Activated CD4-positive, alpha-beta T cell treated with anti-CD3 and anti-CD28 coated beads, Interleukin-2, amount 10 ng/mL, durations not matched to agents 24 days and 14 days (primary cell): ENCODE results near the gene TMEM163. TPM values are rescaled to one million over a fixed set of nuclear protein-coding genes. Genes with fewer than 3 reads are reported as not detected.

Experiments used
- DNase-seq: peaks from one replicate; pipeline ENCODE4 v3.0.0; 2022
- H3K27ac Mint-ChIP-seq: one replicate; pipeline ENCODE4 v1.8.0; 2022; ENCODE audit warnings: mild to moderate bottlenecking, mixed read lengths
- H3K27me3 Mint-ChIP-seq: one replicate; pipeline ENCODE4 v1.8.0; 2022; ENCODE audit warnings: mixed read lengths
- H3K36me3 Mint-ChIP-seq: one replicate; pipeline ENCODE4 v1.8.0; 2022; ENCODE audit warnings: low read depth, mild to moderate bottlenecking, mixed read lengths
- H3K4me1 Mint-ChIP-seq: one replicate; pipeline ENCODE4 v1.8.0; 2021; ENCODE audit warnings: mixed read lengths
- H3K4me3 Mint-ChIP-seq: one replicate; pipeline ENCODE4 v1.8.0; 2022; ENCODE audit warnings: mild to moderate bottlenecking, moderate library complexity, mixed read lengths
- H3K9me3 Mint-ChIP-seq: one replicate; pipeline ENCODE4 v1.8.0; 2021; ENCODE audit warnings: mixed read lengths
- intact Hi-C: fragments of 100-400 bp; cut with micrococcal nuclease; formaldehyde crosslinking; loops from one replicate; pipeline ENCODE4 v1.15.1; 2023
- total RNA-seq: library from RNA; stranded (reverse); gene quantifications from 2 replicates; pipeline ENCODE4 v1.2.3, GENCODE V29; 2022

Gene TMEM163
- total RNA-seq, 1 donor from 2014 or later, result 0.23 TPM

DNA sequence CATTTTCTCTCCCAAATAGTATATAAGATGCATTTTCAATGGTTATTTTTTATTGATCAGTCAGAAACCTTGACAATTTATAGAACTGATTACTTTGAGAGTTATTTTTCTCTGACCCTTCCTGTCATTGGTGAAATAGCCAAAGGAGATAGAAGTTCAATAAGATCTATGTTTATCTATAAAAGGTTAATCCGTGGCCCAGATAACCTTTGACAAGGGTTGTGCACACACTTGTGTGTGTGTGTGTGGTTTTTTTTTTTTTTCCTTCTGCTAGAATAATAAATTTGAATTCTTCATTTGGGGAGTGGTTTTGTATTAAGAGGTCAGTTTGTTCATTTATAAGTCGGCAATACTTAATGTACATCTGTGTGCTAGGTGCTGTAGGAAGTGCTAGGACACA lies 304.9 kb downstream of the TMEM163 start:
- H3K27ac Mint-ChIP-seq, result no peak overlapping the region
- H3K4me3 Mint-ChIP-seq, result no peak overlapping the region
- intact Hi-C loops, result loop anchor here (2.0 to 5.0 kb wide), 4 partner anchors 169 to 527 kb away; no protein-coding TSS in a partner anchor
- no peaks in the 10 kb centered on the region for H3K27me3 Mint-ChIP-seq
- DNase-seq, result no peak
- H3K9me3 Mint-ChIP-seq, result no peaks in the 10 kb centered on the region
- peaks cover 6% of the 10 kb centered on the region for H3K36me3 Mint-ChIP-seq
- H3K4me1 Mint-ChIP-seq, result peaks cover 18% of the 10 kb centered on the region

DNA sequence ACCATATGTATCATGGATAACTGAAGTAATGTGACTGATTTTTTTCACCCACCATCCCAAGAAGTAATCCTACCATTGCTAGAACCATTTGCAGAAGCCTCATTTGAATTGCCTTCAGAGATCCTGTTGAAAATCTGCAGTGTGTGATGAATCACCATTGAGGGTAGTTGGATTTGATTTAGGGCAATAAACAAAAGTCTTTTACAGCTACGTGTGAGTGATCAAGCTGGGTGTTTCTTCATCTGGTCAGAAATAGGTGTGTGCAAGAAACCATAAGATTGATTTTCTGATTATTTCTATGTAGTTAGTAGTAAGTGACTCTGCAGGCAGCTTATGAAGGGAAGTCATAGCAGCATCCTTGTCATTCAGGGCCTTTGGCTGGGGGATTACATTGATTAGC lies 305.4 kb downstream of the TMEM163 start:
- intact Hi-C loops, result loop anchor here (2.0 to 5.0 kb wide), 4 partner anchors 169 to 526 kb away; no protein-coding TSS in a partner anchor
- Mint-ChIP-seq H3K4me3 (no peak overlapping the region), H3K4me1 (peaks cover 19% of the 10 kb centered on the region), H3K36me3 (peaks cover 5% of the 10 kb centered on the region), H3K9me3 (no peaks in the 10 kb centered on the region), H3K27ac (no peak overlapping the region), H3K27me3 (no peaks in the 10 kb centered on the region)
- no peak for DNase-seq

DNA sequence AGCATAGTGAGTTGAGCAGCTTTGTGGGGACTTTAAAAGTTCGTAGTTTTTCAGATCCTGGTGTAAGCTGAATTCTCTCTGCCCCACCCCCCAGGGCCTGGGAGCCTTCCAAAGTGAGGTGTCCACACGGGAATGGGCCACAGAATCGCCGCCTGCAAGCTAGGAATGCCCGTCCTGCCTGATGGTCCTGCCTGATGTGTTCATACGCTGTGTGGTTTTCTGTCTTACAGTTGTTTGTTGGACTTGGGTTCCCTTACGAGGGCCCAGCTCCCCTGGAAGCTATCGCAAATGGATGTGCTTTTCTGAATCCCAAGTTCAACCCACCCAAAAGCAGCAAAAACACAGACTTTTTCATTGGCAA lies 306.2 kb downstream of the TMEM163 start:
- Mint-ChIP-seq H3K4me1 (peaks cover 19% of the 10 kb centered on the region), H3K9me3 (no peaks in the 10 kb centered on the region), H3K36me3 (peaks cover 1% of the 10 kb centered on the region), H3K27ac (no peak overlapping the region), H3K27me3 (no peaks in the 10 kb centered on the region), H3K4me3 (no peak overlapping the region)
- DNase-seq, result no peak
- intact Hi-C loops, result loop anchor here (1.0 to 5.0 kb wide), 5 partner anchors 168 to 525 kb away; no protein-coding TSS in a partner anchor

DNA sequence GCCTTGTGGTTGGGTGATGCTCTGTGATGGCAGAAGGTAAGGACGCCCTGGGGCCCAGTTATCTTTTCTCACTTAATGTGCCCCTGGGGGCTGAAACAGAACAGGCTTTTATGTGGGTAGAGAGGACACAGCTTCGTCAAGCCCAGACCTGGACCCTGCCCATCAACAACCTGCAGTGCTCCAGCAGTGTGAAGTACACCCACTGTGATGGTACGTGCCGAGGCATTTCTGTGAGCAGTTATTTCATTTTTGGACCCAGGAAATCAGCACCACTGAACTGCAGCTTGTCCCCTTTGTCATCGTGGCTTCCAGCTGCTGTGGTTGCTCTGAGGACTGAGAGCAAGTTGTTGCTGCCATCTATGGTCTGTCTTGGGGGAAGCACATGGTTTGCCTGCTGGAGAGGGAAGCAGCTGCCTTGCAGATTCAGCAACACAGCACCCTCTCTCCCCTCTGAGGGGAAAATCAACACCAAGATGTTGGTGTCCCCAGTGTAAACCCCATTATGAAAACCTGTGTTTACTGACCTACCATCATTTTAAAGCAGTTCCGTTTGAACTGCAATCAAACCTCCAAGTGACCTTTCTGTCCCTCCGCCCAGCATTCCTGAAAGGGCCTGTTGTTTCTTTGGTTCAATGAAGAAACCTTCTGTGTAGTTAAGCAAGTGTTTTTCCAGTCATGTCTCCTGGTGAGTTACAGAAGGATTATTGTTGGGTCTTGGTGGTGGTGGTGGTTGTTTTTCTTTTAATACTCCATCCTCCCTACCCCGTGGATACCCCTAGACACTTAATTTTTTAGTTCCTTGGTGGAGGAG lies 306.8 kb downstream of the TMEM163 start:
- peaks cover 1% of the 10 kb centered on the region for H3K36me3 Mint-ChIP-seq

DNA sequence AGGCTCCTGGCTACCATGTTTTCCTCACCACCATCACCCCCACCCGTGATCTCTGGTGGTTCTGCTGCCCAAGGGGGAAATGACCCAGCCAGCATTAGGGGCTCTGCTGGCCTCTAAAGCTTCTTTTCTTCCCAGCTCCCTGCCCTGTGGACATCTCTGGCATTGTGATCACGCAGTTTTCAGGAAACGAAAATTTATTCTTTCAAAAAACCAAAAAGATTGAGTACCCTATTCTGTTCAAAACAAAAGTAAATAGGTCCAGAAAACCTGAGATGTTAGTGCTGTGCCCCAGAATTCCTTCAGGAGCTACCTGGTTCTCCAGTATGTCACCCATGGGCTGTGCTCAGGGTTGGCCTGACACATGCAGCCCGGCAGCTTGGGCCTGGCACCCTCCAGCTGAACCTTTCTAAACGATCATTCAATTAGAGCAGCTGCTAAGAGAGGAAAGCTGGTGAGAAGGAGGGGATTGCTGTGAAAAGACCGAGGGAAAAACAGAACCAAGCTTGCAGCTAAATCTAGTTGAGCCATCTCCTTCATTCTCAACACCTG lies 307.4 kb downstream of the TMEM163 start:
- Mint-ChIP-seq H3K4me1 (peaks cover 19% of the 10 kb centered on the region), H3K36me3 (peaks cover 1% of the 10 kb centered on the region), H3K27ac (no peak overlapping the region), H3K9me3 (no peaks in the 10 kb centered on the region), H3K27me3 (no peaks in the 10 kb centered on the region), H3K4me3 (no peak overlapping the region)
- no peak for DNase-seq
- intact Hi-C loops, result loop anchor here (5.0 kb wide), 3 partner anchors 179 to 524 kb away; no protein-coding TSS in a partner anchor

More for the DNA sequence above, 306.8 kb downstream of the TMEM163 start:
- DNase-seq, result peak; percentile 92
- Mint-ChIP-seq H3K4me1 (peaks cover 19% of the 10 kb centered on the region), H3K4me3 (no peak overlapping the region), H3K9me3 (no peaks in the 10 kb centered on the region), H3K27me3 (no peaks in the 10 kb centered on the region), H3K27ac (no peak overlapping the region)
- intact Hi-C loops, result loop anchor here (1.0 to 5.0 kb wide), 5 partner anchors 167 to 525 kb away; no protein-coding TSS in a partner anchor

DNA sequence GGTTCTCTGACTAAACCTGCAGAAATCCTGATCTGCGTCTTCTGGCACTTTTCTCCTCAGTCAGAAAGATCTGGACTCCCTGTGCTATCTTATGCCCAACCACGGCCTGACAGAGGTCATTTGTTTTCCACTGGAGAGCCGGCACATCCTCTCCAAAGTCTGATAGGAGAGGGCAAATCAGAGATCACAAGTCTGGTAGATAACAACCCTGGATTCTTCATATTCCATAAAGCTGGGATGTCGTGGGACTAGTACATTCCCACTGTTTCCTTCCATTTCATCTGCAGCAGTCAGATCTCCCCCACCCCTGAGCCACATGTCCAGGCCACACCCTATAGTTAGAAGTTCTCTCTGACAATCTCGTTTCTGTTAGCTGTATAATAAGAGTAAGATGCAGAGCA lies 308.0 kb downstream of the TMEM163 start:
- Mint-ChIP-seq H3K36me3 (peaks cover 1% of the 10 kb centered on the region), H3K4me1 (peaks cover 19% of the 10 kb centered on the region), H3K9me3 (no peaks in the 10 kb centered on the region), H3K27me3 (no peaks in the 10 kb centered on the region), H3K4me3 (no peak overlapping the region), H3K27ac (no peak overlapping the region)
- intact Hi-C loops, result loop anchor here (5.0 kb wide), 3 partner anchors 179 to 524 kb away; no protein-coding TSS in a partner anchor
- DNase-seq, result no peak

DNA sequence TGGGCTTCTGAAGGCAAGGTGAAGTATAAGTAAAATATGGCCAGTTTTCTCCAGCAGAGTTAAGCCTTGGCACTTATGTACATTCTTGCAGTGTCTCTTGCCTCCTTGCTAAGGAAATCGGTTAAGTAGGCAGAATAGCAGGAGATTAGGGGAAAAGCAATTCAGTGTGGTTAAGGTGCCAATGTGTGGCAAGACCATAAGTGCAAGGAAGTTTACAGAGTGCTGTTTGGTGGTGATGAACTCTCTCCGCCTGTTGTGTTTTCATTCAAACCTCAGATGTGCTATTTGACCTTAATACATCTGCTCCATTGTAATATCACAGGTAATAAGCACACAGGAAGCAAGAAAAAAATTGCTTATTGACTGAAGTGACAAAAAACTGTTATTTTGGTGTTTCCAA lies 308.8 kb downstream of the TMEM163 start:
- Mint-ChIP-seq H3K36me3 (peaks cover 5% of the 10 kb centered on the region), H3K4me1 (peaks cover 19% of the 10 kb centered on the region)

DNA sequence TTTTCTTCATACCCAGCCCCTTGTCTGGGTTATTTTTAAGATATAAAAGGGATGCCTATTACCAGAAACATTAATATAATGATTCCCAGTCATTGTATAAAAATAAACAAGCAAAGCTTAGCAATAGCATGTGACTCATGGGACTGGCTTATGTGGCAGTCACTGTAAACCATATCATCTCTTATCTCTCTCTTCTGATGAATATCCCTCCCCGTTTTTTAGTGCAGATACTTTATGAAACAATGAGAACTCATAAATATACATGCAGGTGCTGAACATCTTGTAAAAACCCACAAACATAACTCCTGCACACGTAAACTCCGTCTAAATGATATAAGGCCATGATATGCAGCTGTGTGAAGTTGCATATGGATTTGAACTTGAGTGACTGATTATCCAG lies 310.0 kb downstream of the TMEM163 start:
- no peak overlapping the region for H3K27ac Mint-ChIP-seq
- H3K9me3 Mint-ChIP-seq, result no peaks in the 10 kb centered on the region
- intact Hi-C loops, result no loop called here
- no peaks in the 10 kb centered on the region for H3K27me3 Mint-ChIP-seq
- DNase-seq, result no peak
- no peak overlapping the region for H3K4me3 Mint-ChIP-seq
- H3K36me3 Mint-ChIP-seq, result peaks cover 6% of the 10 kb centered on the region
- H3K4me1 Mint-ChIP-seq, result peaks cover 19% of the 10 kb centered on the region

More for the DNA sequence above, 308.8 kb downstream of the TMEM163 start:
- Mint-ChIP-seq H3K27ac (no peak overlapping the region), H3K27me3 (no peaks in the 10 kb centered on the region), H3K9me3 (no peaks in the 10 kb centered on the region), H3K4me3 (no peak overlapping the region)
- no peak for DNase-seq
- intact Hi-C loops, result loop anchor here (5.0 kb wide), 3 partner anchors 178 to 523 kb away; no protein-coding TSS in a partner anchor

DNA sequence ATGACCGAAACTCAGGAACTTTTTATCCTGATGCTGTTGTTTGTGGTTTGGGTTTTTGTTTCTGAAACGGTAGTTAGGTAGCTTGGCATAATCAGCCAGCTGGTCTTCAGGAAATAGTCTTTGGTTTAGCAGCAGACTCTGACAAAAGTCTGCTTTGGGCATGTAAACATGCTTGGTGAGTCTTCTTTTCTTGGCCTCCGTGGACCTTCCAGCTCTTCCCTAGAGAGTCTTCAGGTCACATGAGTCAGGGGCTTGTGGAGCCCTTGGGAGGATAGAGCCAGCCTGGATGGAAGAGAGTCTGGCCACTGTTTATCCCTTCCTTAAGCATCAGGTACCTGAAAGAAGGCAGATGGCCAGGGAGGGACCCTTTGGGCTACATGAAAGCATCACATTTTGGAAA lies 310.4 kb downstream of the TMEM163 start:
- intact Hi-C loops, result no loop called here
- peaks cover 19% of the 10 kb centered on the region for H3K4me1 Mint-ChIP-seq
- H3K27ac Mint-ChIP-seq, result no peak overlapping the region
- DNase-seq, result no peak
- no peaks in the 10 kb centered on the region for H3K9me3 Mint-ChIP-seq
- H3K4me3 Mint-ChIP-seq, result no peak overlapping the region
- peaks cover 9% of the 10 kb centered on the region for H3K36me3 Mint-ChIP-seq
- no peaks in the 10 kb centered on the region for H3K27me3 Mint-ChIP-seq

DNA sequence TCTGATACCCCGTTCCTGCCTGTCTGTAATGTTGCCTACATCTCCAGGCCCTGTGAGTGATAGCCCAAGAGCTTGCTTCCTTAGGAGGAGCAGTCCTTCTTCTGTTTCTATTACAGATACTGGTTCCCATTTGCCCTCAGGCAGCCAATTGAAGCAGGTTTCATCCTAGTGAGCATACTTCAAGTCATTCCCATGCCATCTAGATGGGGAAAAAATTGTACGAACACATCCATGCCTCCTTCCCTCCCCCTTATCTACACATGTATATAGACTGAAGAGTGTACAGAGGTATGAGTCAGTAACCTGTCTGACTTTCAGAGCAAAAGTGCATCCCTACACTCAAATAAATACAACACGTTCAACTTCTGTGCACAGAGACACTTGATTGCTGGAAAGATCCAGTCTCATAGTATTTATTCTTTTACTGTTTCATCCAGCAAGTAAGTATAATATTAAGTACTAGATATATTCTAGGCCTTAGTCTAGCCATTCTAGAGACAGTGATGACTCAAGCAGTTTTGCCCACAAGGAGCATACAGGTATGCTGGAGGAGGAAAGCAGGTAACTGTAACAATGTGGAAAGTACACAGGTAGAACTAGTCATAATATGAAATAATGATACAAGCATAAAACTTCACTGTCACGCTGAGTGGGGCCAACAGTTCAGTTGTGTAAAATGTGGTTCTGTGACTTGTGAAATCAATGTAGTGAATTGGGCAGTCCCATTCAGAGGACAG lies 311.5 kb downstream of the TMEM163 start:
- Mint-ChIP-seq H3K27me3 (no peaks in the 10 kb centered on the region), H3K36me3 (peaks cover 13% of the 10 kb centered on the region), H3K27ac (no peak overlapping the region), H3K4me3 (no peak overlapping the region), H3K9me3 (no peaks in the 10 kb centered on the region), H3K4me1 (peaks cover 19% of the 10 kb centered on the region)
- DNase-seq, result no peak
- intact Hi-C loops, result no loop called here

DNA sequence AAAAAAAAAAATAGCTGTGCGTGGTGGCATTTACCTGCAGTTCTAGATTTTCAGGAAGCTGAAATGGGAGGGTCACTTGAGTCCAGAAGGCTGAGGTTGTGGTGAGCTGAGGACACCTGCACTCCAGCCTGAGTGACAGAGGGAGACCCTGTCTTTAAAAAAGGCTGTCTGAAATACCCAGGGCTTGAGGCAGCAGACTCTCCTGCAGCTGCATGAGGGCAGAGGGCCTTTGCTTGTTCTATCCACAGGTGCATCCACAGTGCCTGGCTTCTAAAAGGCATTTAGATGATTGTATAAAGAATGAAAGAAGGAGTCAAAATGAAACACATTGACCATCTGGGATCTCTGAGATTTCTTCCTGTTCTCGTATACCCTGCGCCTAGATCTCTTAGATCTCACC lies 312.1 kb downstream of the TMEM163 start:
- no peak overlapping the region for H3K27ac Mint-ChIP-seq
- peaks cover 13% of the 10 kb centered on the region for H3K36me3 Mint-ChIP-seq
- H3K4me3 Mint-ChIP-seq, result no peak overlapping the region
- H3K27me3 Mint-ChIP-seq, result no peaks in the 10 kb centered on the region
- no peaks in the 10 kb centered on the region for H3K9me3 Mint-ChIP-seq
- intact Hi-C loops, result no loop called here
- H3K4me1 Mint-ChIP-seq, result peaks cover 16% of the 10 kb centered on the region
- DNase-seq, result no peak

DNA sequence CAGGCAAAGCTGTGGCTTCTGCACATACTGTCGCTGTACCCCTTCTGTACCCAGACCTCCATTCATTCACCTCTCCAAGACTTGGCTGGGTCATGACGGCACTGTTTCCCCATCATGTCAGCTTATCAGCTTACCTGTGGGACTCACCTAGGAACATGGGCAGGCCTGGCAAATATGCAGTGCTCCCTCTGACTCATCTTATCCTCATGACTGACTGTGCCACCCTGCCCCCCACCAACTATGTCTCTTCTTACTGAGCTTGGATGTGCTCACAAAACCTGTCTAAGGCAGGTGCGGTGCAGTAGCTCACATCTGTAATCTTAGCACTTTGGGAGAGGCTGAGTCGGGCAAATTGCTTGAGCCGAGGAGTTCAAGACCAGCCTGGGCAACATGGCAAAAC lies 312.5 kb downstream of the TMEM163 start:
- H3K27me3 Mint-ChIP-seq, result no peaks in the 10 kb centered on the region
- DNase-seq, result no peak
- intact Hi-C loops, result no loop called here
- peaks cover 13% of the 10 kb centered on the region for H3K36me3 Mint-ChIP-seq
- peaks cover 11% of the 10 kb centered on the region for H3K4me1 Mint-ChIP-seq
- no peak overlapping the region for H3K27ac Mint-ChIP-seq
- H3K4me3 Mint-ChIP-seq, result no peak overlapping the region
- H3K9me3 Mint-ChIP-seq, result no peaks in the 10 kb centered on the region
